Measurements from ENCODE around the gene LAMTOR4.

DNA sequence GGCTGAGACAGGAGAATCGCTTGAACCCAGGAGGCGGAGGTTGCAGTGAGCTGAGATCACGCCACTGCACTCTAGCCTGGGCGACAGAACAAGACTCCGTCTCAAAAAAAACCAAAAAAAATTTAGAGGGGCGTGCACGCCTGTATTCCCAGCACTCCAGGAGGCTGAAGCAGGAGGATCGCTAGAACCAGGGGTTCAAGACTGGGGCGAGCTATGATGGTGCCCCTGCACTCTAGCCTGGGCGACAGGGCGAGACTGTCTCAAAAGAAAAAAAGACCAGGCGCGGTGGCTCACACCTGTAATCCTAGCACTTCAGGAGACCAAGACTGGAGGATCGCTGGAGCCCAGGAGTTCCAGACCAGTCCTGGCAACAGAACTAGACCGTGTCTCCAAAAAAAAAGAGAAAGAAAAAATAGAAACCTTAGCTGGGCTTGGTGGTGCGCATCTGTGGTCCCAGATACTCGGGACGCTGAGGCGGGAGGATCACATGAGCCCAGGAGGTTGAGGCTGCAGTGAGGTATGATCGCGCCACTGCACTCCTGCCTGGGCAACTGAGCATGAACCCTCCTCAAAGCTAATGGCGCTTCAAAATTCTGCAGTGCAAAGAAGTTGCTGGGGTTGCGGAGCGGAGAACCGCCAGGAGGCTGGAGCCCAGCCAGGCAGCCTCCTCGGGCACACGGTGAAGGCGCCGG lies 22.3 kb upstream of the LAMTOR4 start:
- TF ChIP-seq YY1 (IDR thresholded peaks at IDR 0.05; ENCODE audit: insufficient read depth, insufficient read length) (no peak), SUZ12 (IDR thresholded peaks at IDR 0.05; ENCODE audit: extremely low read depth, insufficient read depth, insufficient read length) (no peak)
